ENCODE results near the gene DNAJC18.
"Not testable (repeated sequence)": the region's sequence is repeated elsewhere in the genome, so short reads cannot be mapped to it uniquely, and the experiment has no call there.

Gene DNAJC18

GRCh38 chr5:139457241-139457640 is 17.9 kb upstream of the DNAJC18 start:
- Mint-ChIP-seq H3K9me3 (no peaks in the 10 kb centered on the region), H3K4me1 (peaks cover 78% of the 10 kb centered on the region), H3K27ac (peak overlapping the region; percentile 91), H3K27me3 (peaks cover 3% of the 10 kb centered on the region), H3K4me3 (no peak overlapping the region), H3K36me3 (no peaks in the 10 kb centered on the region)
- no peak for DNase-seq
- CTCF ChIA-PET, result interaction anchor here (2.0 to 4.0 kb wide), 4 partner anchors 12 to 56 kb away, joined by 8 to 21 read pairs (median 16); partner anchors contain the start of gene DNAJC18

- peaks cover 77% of the 10 kb centered on the region for H3K4me1 Mint-ChIP-seq
- CTCF ChIA-PET, result interaction anchor here (0.7 to 4.0 kb wide), 5 partner anchors 17 to 56 kb away, joined by 3 to 21 read pairs (median 12); partner anchors contain the start of genes DNAJC18 and STING1
- H3K4me3 Mint-ChIP-seq, result no peak overlapping the region
- H3K27me3 Mint-ChIP-seq, result no peaks in the 10 kb centered on the region
- H3K36me3 Mint-ChIP-seq, result no peaks in the 10 kb centered on the region
- H3K9me3 Mint-ChIP-seq, result no peaks in the 10 kb centered on the region
- DNase-seq, result no peak
- peak overlapping the region; percentile 13 for H3K27ac Mint-ChIP-seq
These were observed 17.5 kb upstream of the DNAJC18 start for GRCh38 chr5:139456776-139457175.

DNA sequence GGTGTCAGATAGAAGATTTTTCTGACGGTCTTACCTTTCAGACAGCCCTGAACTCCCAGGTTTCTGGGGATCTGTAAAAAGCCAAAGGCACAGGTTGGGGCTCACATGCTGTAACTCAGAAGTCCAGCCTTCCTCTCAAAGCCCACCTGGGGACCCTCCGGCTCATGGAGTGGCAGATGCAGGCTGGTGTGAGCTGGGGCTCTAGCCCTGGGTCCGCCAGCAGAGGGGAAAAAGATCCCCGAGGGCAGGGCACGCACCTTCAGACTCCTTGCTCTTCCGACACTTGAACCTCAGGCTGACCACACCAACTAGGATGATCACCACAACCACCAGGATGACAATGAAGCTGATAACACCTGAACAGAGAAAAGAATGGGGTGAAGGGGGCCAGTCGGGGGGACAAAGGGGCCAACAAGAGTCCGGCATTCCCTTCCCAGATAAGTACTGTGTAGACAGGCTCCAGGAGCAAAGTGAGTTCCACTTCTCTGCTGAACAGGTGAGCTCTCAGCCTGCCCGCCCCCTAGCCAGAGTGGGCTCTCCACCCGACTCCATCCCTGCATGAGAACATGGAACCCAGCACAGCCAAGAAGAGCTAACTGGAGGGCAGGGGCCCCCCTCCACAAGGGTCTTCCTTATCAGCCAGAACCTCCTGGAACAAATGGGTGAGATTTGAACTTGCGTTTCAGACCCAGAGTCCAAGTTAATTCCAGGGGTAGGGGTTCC is 15.4 kb upstream of the DNAJC18 start:
- Mint-ChIP-seq H3K4me3 (no peak overlapping the region), H3K27me3 (no peaks in the 10 kb centered on the region), H3K9me3 (no peaks in the 10 kb centered on the region), H3K36me3 (no peaks in the 10 kb centered on the region), H3K27ac (peak overlapping the region; percentile 66), H3K4me1 (peaks cover 57% of the 10 kb centered on the region)
- CTCF ChIA-PET, result interaction anchor here (0.7 to 2.8 kb wide), 3 partner anchors 15 to 59 kb away, joined by 3 to 12 read pairs (median 6); partner anchors contain the start of genes DNAJC18 and STING1
- no peak for DNase-seq

- no peak for DNase-seq
- H3K4me3 Mint-ChIP-seq, result no peak overlapping the region
- no peak overlapping the region for H3K27ac Mint-ChIP-seq
These were observed 14.6 kb upstream of the DNAJC18 start for GRCh38 chr5:139453683-139454567.

GRCh38 chr5:139451878-139452660 is 12.7 kb upstream of the DNAJC18 start:
- peaks cover 4% of the 10 kb centered on the region for H3K36me3 Mint-ChIP-seq
- no peak for DNase-seq
- no peaks in the 10 kb centered on the region for H3K9me3 Mint-ChIP-seq
- H3K27me3 Mint-ChIP-seq, result no peaks in the 10 kb centered on the region
- no peak overlapping the region for H3K27ac Mint-ChIP-seq
- no peak overlapping the region for H3K4me3 Mint-ChIP-seq
- H3K4me1 Mint-ChIP-seq, result peaks cover 51% of the 10 kb centered on the region
- CTCF ChIA-PET, result no interaction called here

More at GRCh38 chr5:139453683-139454567, 14.6 kb upstream of the DNAJC18 start:
- Mint-ChIP-seq H3K36me3 (peaks cover 2% of the 10 kb centered on the region), H3K27me3 (no peaks in the 10 kb centered on the region), H3K4me1 (peaks cover 51% of the 10 kb centered on the region), H3K9me3 (no peaks in the 10 kb centered on the region)
- CTCF ChIA-PET, result interaction anchor here (1.8 to 2.8 kb wide), 2 partner anchors 28 to 60 kb away, joined by 6 to 12 read pairs; partner anchors contain the start of gene STING1

DNA sequence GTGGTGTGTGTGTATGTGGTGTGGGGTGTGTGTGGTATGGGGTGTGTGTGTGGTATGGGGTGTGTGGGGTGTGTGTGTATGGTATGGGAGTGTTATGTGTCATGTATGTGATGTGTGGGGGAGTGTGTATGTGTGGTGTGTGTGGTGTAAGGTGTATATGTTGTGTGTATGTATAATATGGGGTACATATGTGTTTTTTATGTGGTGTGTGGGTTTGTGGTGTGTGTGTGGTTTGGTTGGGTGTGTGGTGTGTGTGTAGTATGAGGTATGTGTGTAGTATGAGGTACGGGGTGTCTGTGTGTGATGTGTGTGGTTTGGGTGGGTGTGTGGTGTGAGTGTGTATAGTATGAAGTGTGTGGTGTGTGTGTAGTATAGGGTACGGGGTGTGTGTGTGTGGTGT is 11.9 kb upstream of the DNAJC18 start:
- no peak for DNase-seq
- Mint-ChIP-seq H3K27ac (no peak overlapping the region), H3K27me3 (peaks cover 3% of the 10 kb centered on the region), H3K4me3 (no peak overlapping the region), H3K9me3 (no peaks in the 10 kb centered on the region), H3K36me3 (peaks cover 4% of the 10 kb centered on the region), H3K4me1 (peaks cover 51% of the 10 kb centered on the region)
- CTCF ChIA-PET, result no interaction called here

DNA sequence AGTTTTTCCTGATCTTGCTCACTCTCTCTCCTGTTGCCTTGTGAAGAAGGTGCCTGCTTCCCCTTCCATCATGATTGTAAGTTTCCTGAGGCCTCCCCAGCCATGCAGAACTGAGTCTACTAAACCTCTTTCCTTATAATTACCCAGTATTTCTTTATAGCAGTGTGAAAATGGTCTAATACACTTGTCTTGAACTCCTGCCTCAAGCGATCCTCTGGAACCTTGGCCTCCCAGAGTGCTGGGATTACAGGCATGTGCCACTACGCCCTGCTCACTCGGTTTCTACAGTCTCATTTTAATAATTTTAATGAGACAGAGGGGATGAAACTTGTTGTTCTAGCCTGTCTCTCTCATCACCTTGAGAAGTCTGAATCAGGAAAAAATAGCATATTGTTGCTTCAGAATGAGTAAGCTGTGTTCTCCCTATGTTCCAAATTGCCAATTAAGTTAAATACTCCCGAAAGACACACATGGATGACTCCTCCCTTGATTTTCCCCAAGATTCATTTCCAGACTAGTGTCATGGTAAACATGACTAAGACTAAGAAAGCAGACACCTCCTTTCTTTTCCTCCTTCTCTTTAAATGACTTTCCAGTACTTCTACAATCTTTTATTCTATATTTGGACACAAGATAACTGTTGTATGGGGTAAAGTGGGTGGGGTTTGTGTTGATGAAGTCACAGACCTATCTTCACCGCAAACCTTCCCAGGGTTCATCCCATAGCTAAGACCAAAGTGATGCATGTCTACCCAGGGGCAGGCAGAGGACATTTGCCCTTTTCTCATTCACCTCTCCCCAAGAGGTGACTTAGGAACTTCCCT is 7.8 kb upstream of the DNAJC18 start:
- H3K4me3 Mint-ChIP-seq, result no peak overlapping the region
- H3K27ac Mint-ChIP-seq, result peak overlapping the region; percentile 46
- peaks cover 68% of the 10 kb centered on the region for H3K4me1 Mint-ChIP-seq
- peaks cover 6% of the 10 kb centered on the region for H3K27me3 Mint-ChIP-seq
- peaks cover 4% of the 10 kb centered on the region for H3K36me3 Mint-ChIP-seq
- no peak for DNase-seq
- H3K9me3 Mint-ChIP-seq, result no peaks in the 10 kb centered on the region
- CTCF ChIA-PET, result interaction anchor here (2.0 kb wide), 1 partner anchor 65 kb away, joined by 8 read pairs; no protein-coding TSS in a partner anchor

DNA sequence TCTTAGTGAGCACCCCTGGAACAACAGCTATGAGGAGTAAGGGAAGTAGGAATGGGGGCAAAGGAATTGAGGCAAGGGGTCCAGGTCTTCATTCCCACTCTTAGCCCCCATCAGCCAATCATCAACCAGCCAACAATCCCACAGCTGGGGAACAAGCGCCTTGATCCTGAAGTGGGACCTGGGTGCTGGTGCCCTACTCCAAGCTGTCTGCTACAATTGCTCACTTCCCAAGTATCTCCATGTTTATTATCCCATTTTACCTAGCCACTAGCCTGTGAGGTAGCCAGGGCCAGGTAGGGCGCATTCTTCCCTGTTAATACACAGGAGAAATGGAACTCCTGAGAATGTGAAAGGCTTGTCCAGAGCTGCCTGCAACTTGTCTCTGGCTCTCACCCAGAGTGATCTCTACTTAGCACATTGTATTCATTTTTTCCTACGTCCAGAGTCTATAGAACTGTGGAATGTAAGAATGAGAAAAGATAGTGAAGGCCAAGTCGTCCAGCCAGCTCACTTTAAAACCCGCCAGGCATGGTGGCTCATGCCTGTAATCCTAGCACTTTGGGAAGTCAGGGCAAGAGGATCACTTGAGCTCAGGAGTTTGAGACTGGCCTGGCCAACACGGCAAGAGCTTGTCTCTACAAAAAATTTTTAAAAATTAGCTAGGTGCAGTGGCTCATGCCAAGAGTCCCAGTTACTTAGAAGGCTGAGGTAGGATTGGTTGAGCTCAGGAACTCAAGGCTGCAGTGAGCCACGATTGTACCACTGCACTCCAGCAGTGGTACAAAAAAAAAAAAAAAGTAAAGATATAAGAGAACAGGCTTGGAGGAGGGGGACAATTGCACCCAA is 6.2 kb upstream of the DNAJC18 start:
- Mint-ChIP-seq H3K4me1 (peaks cover 77% of the 10 kb centered on the region), H3K27ac (peak overlapping the region; percentile 12)

DNA sequence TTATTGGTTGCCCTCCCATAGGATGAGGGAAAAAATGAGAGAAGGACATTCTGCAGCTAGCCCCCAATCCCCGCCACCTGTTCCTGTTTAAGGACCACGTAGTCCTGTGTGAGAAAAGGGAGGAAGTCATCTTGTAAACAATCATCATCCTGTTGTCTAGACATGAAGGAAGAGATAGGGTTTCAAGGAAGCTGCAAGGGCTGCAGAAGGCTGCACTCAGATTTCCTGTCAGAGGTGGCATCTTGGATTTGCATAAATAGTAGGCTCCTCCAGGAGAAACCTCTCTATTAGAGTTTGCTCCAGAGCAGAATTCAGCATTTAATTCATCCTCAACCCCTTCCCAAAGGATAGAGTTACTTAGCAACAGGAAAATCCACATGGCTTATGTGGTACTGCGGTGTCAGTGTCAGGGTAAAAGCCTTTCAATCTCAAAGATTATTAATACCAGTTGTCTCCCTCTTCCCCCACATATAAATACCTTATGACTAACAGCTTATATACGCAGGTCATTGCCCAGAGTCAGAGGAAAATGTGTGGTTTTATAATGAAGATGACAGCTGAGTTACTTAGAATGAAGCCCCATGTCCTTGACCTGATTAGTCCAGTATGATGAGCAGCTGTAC is 4.6 kb upstream of the DNAJC18 start:
- peak overlapping the region; percentile 84 for H3K27ac Mint-ChIP-seq
- peaks cover 2% of the 10 kb centered on the region for H3K36me3 Mint-ChIP-seq
- H3K4me3 Mint-ChIP-seq, result no peak overlapping the region
- H3K4me1 Mint-ChIP-seq, result peaks cover 87% of the 10 kb centered on the region
- peaks cover 11% of the 10 kb centered on the region for H3K27me3 Mint-ChIP-seq
- CTCF ChIA-PET, result interaction anchor here (1.2 to 3.2 kb wide), 3 partner anchors 14 to 24 kb away, joined by 3 to 13 read pairs (median 7); no protein-coding TSS in a partner anchor
- DNase-seq, result peak; percentile 37
- H3K9me3 Mint-ChIP-seq, result no peaks in the 10 kb centered on the region

More for the DNA sequence above, 6.2 kb upstream of the DNAJC18 start:
- Mint-ChIP-seq H3K36me3 (peaks cover 4% of the 10 kb centered on the region), H3K4me3 (no peak overlapping the region), H3K27me3 (peaks cover 7% of the 10 kb centered on the region), H3K9me3 (no peaks in the 10 kb centered on the region)
- CTCF ChIA-PET, result interaction anchor here (1.2 to 3.2 kb wide), 4 partner anchors 13 to 72 kb away, joined by 5 to 13 read pairs (median 6); no protein-coding TSS in a partner anchor
- DNase-seq, result no peak

GRCh38 chr5:139440416-139440815 is 1.1 kb upstream of the DNAJC18 start:
- peaks cover 70% of the 10 kb centered on the region for H3K4me1 Mint-ChIP-seq
- not testable (repeated sequence) for H3K4me3 Mint-ChIP-seq, H3K36me3 Mint-ChIP-seq, H3K27ac Mint-ChIP-seq, H3K9me3 Mint-ChIP-seq, DNase-seq, H3K27me3 Mint-ChIP-seq
- CTCF ChIA-PET, result interaction anchor here (1.0 to 8.7 kb wide), 4 partner anchors 17 to 62 kb away, joined by 3 to 63 read pairs (median 6); partner anchors contain the start of gene STING1

- Mint-ChIP-seq H3K27me3 (peaks cover 8% of the 10 kb centered on the region), H3K4me3 (peak overlapping the region; percentile 98), H3K27ac (peak overlapping the region; percentile 99), H3K4me1 (peaks cover 54% of the 10 kb centered on the region), H3K36me3 (peaks cover 4% of the 10 kb centered on the region), H3K9me3 (no peaks in the 10 kb centered on the region)
- DNase-seq, result no peak
- CTCF ChIA-PET, result interaction anchor here (0.9 to 8.7 kb wide), 3 partner anchors 16 to 74 kb away, joined by 3 to 63 read pairs (median 4); no protein-coding TSS in a partner anchor
These were observed 665 bp downstream of the DNAJC18 start for GRCh38 chr5:139438707-139439012.

DNA sequence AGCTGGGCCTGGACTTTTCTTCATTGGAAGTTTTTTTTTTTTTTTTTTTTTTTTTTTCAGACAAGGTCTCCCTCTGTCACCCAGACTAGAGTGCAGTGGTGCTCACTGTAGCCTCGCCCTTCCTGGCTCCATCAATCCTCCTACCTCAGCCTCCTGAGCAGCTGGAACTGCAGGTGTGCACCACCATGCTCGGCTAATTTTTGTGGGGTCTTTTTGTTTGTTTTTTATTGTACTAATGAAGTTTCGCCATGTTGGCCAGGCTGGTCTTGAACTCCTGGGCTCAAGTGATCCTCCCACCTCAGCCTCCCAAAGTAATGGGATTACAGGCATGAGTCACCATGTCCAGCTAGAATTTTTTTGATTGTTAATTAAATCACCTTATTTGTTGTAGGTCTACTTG is 3.6 kb downstream of the DNAJC18 start:
- H3K4me1 Mint-ChIP-seq, result peaks cover 30% of the 10 kb centered on the region
- H3K27ac Mint-ChIP-seq, result no peak overlapping the region
- H3K36me3 Mint-ChIP-seq, result peaks cover 4% of the 10 kb centered on the region
- H3K27me3 Mint-ChIP-seq, result peaks cover 5% of the 10 kb centered on the region
- CTCF ChIA-PET, result interaction anchor here (0.8 to 8.7 kb wide), 3 partner anchors 13 to 23 kb away, joined by 3 to 63 read pairs (median 4); no protein-coding TSS in a partner anchor
- DNase-seq, result no peak
- H3K9me3 Mint-ChIP-seq, result no peaks in the 10 kb centered on the region
- no peak overlapping the region for H3K4me3 Mint-ChIP-seq

Data from activated naive CD4-positive, alpha-beta T cell treated with anti-CD3 and anti-CD28 coated beads, Interleukin-2, amount 10 ng/mL, durations not matched to agents 7 days and 5 days (primary cell).